Neural progenitor cell (in vitro differentiated cells): Measurements from ENCODE around the gene ALDH3A1. TPM values are rescaled to one million over a fixed set of nuclear protein-coding genes. Genes with fewer than 3 reads are reported as not detected.
A peak's percentile ranks its signal among the peaks of the same experiment; 100 is the strongest.

Experiments
- DNase-seq: peaks from one replicate; pipeline ENCODE4 v3.0.0-alpha.2; 2016; ENCODE audit warnings: low spot score
- H2AFZ ChIP-seq: fragments of 200-600 bp; sonication (generic); replicated peaks from 2 replicates; pipeline ENCODE4 v1.6.1; 2016; ENCODE audit warnings: antibody characterized with exemption
- H3F3A ChIP-seq: fragments of 200-600 bp; sonication (generic); 2 replicates; pipeline ENCODE4 v1.6.1; 2016; ENCODE audit warnings: antibody characterized with exemption, low read depth
- H3K27ac ChIP-seq: fragments of 200-600 bp; sonication (generic); 2 replicates; pipeline ENCODE4 v1.5.1; 2016; ENCODE audit warnings: mild to moderate bottlenecking
- H3K27me3 ChIP-seq: fragments of 200-600 bp; sonication (generic); 2 replicates; pipeline ENCODE4 v1.6.1; 2016; ENCODE audit warnings: mild to moderate bottlenecking, moderate library complexity
- H3K36me3 ChIP-seq: fragments of 200-600 bp; sonication (generic); 2 replicates; pipeline ENCODE4 v1.5.1; 2016
- H3K4me1 ChIP-seq: fragments of 200-600 bp; sonication (generic); 2 replicates; pipeline ENCODE4 v1.6.1; 2016; ENCODE audit warnings: mixed run types
- H3K4me2 ChIP-seq: fragments of 200-600 bp; sonication (generic); 2 replicates; pipeline ENCODE4 v1.6.1; 2016
- H3K4me3 ChIP-seq: fragments of 200-600 bp; sonication (generic); 2 replicates; pipeline ENCODE4 v1.5.1; 2016
- H3K79me2 ChIP-seq: fragments of 200-600 bp; sonication (generic); 2 replicates; pipeline ENCODE4 v1.6.1; 2016; ENCODE audit warnings: low read depth
- H3K9ac ChIP-seq: fragments of 200-600 bp; sonication (generic); 2 replicates; pipeline ENCODE4 v1.6.1; 2016
- H3K9me3 ChIP-seq: fragments of 200-600 bp; sonication (generic); 2 replicates; pipeline ENCODE4 v1.5.1; 2016; ENCODE audit warnings: low read depth
- H4K20me1 ChIP-seq: fragments of 200-600 bp; sonication (generic); 2 replicates; pipeline ENCODE4 v1.6.1; 2016; ENCODE audit warnings: low read depth
- H3K27ac Mint-ChIP-seq: 3 replicates; pipeline ENCODE4 v1.8.0; 2021; ENCODE audit warnings: mixed read lengths
- H3K27me3 Mint-ChIP-seq: 2 replicates; pipeline ENCODE4 v1.8.0; 2022; ENCODE audit warnings: low read depth, mild to moderate bottlenecking, inconsistent platforms, moderate library complexity, mixed read lengths; ENCODE audit not compliant: insufficient read depth
- H3K36me3 Mint-ChIP-seq: 3 replicates; pipeline ENCODE4 v1.8.0; 2021; ENCODE audit warnings: mixed read lengths
- H3K4me1 Mint-ChIP-seq: 3 replicates; pipeline ENCODE4 v1.8.0; 2021; ENCODE audit warnings: mixed read lengths
- H3K4me3 Mint-ChIP-seq: 3 replicates; pipeline ENCODE4 v1.8.0; 2021; ENCODE audit warnings: mild to moderate bottlenecking, moderate library complexity, mixed read lengths
- H3K9me3 Mint-ChIP-seq: 3 replicates; pipeline ENCODE4 v1.8.0; 2020; ENCODE audit warnings: mixed read lengths
- EZH2 ChIP-seq: fragments of 200-600 bp; sonication (generic); IDR thresholded peaks from 2 replicates; pipeline ENCODE4 v1.6.1; 2017; ENCODE audit warnings: antibody characterized with exemption, mild to moderate bottlenecking, moderate library complexity
- EZH2phosphoT487 ChIP-seq: fragments of 200-600 bp; sonication (generic); IDR thresholded peaks from 2 replicates; pipeline ENCODE4 v1.6.1; 2017; ENCODE audit warnings: antibody characterized with exemption
- total RNA-seq: library from RNA; depleted of rRNA; stranded (reverse); fragments of >200 nt; gene quantifications from 2 replicates; pipeline ENCODE4 v1.2.3, GENCODE V29; 2015; ENCODE audit warnings: low replicate concordance
- TF ChIP-seq, protein P1 (sequence below): fragments of 200-600 bp; sonication (generic); IDR thresholded peaks from 2 replicates; pipeline ENCODE4 v1.5.1; 2017; ENCODE audit warnings: antibody characterized with exemption, mild to moderate bottlenecking

The ALDH3A1 gene
- total RNA-seq, 1 donor from 2014 or later = not detected

DNA sequence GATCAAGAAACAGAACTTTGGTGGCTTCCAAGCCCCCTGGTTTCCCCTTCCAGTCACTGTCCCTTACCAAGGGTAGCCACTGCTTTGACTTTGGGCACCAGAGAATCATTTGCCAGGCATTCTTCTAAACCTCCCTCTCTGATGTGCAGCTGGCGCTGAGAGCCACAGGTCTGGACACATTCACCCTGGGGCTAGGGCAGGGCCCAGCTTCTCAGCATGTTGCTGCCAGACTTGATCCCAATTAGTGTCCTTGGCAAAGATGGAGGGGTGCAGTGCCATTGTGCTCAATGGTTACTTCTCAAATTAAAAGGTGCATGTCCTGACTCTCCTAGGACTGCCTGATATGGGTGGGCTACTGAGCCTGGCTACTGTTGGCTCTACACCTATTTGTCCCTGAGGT lies 24.1 kb downstream of the ALDH3A1 start:
- Histone ChIP-seq H3K4me2 (no peak overlapping the region), H2AFZ (no peak overlapping the region)
- no peak for TF ChIP-seq EZH2phosphoT487
- TF ChIP-seq, protein P1, sequence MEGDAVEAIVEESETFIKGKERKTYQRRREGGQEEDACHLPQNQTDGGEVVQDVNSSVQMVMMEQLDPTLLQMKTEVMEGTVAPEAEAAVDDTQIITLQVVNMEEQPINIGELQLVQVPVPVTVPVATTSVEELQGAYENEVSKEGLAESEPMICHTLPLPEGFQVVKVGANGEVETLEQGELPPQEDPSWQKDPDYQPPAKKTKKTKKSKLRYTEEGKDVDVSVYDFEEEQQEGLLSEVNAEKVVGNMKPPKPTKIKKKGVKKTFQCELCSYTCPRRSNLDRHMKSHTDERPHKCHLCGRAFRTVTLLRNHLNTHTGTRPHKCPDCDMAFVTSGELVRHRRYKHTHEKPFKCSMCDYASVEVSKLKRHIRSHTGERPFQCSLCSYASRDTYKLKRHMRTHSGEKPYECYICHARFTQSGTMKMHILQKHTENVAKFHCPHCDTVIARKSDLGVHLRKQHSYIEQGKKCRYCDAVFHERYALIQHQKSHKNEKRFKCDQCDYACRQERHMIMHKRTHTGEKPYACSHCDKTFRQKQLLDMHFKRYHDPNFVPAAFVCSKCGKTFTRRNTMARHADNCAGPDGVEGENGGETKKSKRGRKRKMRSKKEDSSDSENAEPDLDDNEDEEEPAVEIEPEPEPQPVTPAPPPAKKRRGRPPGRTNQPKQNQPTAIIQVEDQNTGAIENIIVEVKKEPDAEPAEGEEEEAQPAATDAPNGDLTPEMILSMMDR = no peak
- no peak for TF ChIP-seq EZH2

GRCh38 chr17:19720631-19721426 lies 27.3 kb downstream of the ALDH3A1 start:
- no peak overlapping the region for H3K27ac Mint-ChIP-seq
- H3K27me3 Mint-ChIP-seq = peaks cover 8% of the 10 kb centered on the region
- H2AFZ ChIP-seq = no peak overlapping the region
- no peaks in the 10 kb centered on the region for H3K36me3 ChIP-seq
- no peaks in the 10 kb centered on the region for H3K79me2 ChIP-seq
- no peaks in the 10 kb centered on the region for H3K9me3 ChIP-seq
- no peak overlapping the region for H3K4me3 Mint-ChIP-seq
- no peaks in the 10 kb centered on the region for H3K27me3 ChIP-seq
- H4K20me1 ChIP-seq = no peaks in the 10 kb centered on the region
- H3F3A ChIP-seq = no peaks in the 10 kb centered on the region
- H3K4me1 ChIP-seq = peaks cover 24% of the 10 kb centered on the region
- TF ChIP-seq EZH2 (no peak), EZH2phosphoT487 (no peak)
- TF ChIP-seq, protein P1 = no peak
- H3K4me2 ChIP-seq = no peak overlapping the region
- H3K9ac ChIP-seq = no peak overlapping the region
- H3K36me3 Mint-ChIP-seq = no peaks in the 10 kb centered on the region
- H3K4me3 ChIP-seq = no peak overlapping the region
- no peak overlapping the region for H3K27ac ChIP-seq
- no peaks in the 10 kb centered on the region for H3K9me3 Mint-ChIP-seq
- H3K4me1 Mint-ChIP-seq = peaks cover 26% of the 10 kb centered on the region
- DNase-seq = no peak

More for the DNA sequence above, 24.1 kb downstream of the ALDH3A1 start:
- Mint-ChIP-seq H3K27ac (no peak overlapping the region), H3K4me3 (no peak overlapping the region), H3K4me1 (peaks cover 10% of the 10 kb centered on the region), H3K27me3 (peaks cover 7% of the 10 kb centered on the region), H3K9me3 (no peaks in the 10 kb centered on the region), H3K36me3 (no peaks in the 10 kb centered on the region)
- no peaks in the 10 kb centered on the region for H3K27me3 ChIP-seq
- no peak for DNase-seq
- no peaks in the 10 kb centered on the region for H3F3A ChIP-seq
- no peak overlapping the region for H3K4me3 ChIP-seq
- H3K4me1 ChIP-seq = peaks cover 8% of the 10 kb centered on the region
- H3K36me3 ChIP-seq = no peaks in the 10 kb centered on the region
- H3K79me2 ChIP-seq = no peaks in the 10 kb centered on the region
- H3K9ac ChIP-seq = no peak overlapping the region
- no peaks in the 10 kb centered on the region for H4K20me1 ChIP-seq
- H3K27ac ChIP-seq = no peak overlapping the region
- no peaks in the 10 kb centered on the region for H3K9me3 ChIP-seq

DNA sequence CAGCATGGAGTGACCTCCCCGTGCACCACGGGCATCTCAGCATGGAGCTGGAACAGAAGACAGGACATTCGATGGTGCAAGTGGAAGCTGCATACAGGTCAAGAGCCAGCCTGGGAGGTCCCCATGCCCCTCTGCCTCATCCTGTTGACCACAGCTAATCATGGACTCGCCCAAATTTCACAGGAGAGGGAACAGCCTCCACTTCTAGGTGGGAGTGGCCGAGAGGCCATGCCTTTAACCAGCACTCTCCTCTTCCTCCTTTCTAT lies 28.0 kb downstream of the ALDH3A1 start:
- Mint-ChIP-seq H3K4me3 (peak overlapping the region; percentile 24), H3K36me3 (no peaks in the 10 kb centered on the region), H3K27me3 (peaks cover 10% of the 10 kb centered on the region), H3K4me1 (peaks cover 28% of the 10 kb centered on the region), H3K9me3 (no peaks in the 10 kb centered on the region), H3K27ac (no peak overlapping the region)
- Histone ChIP-seq H3K9ac (no peak overlapping the region), H3K27me3 (no peaks in the 10 kb centered on the region), H2AFZ (no peak overlapping the region), H3K27ac (no peak overlapping the region), H3K36me3 (no peaks in the 10 kb centered on the region), H3K9me3 (no peaks in the 10 kb centered on the region), H3F3A (no peaks in the 10 kb centered on the region), H3K4me3 (no peak overlapping the region), H4K20me1 (no peaks in the 10 kb centered on the region), H3K4me2 (no peak overlapping the region), H3K4me1 (peaks cover 25% of the 10 kb centered on the region), H3K79me2 (no peaks in the 10 kb centered on the region)
- TF ChIP-seq EZH2 (no peak), EZH2phosphoT487 (no peak)
- TF ChIP-seq, protein P1 = no peak
- no peak for DNase-seq
